A549 (cell line): ENCODE results near the gene TMED6. TPM values are rescaled to one million over a fixed set of nuclear protein-coding genes. Genes with fewer than 3 reads are reported as not detected.

Experiments
- ATAC-seq, 2 experiments: fragments of 200-7000 bp in 1 of 2; fragments of >200 bp in 1 of 2; cut with Nextera tagmentation in 1 of 2; cut with Tn5 transposase in 1 of 2; 3 replicates each; pipeline versions ENCODE4 v1.8.0 to v1.9.1; 2018 to 2020; ENCODE audit warnings: mild to moderate bottlenecking in 1 of 2, moderate library complexity in 1 of 2
- CTCF ChIA-PET: fragments of 300-600 bp; sonication (Branson Sonifier 250); formaldehyde crosslinking; extraction: SDS; loops from one replicate; lab custom pipeline; 2021; ENCODE audit warnings: antibody characterized with exemption, inconsistent platforms; lab: Yijun Ruan, JAX
- POLR2A ChIA-PET: fragments of 350-600 bp; formaldehyde crosslinking; extraction: SDS; loops from one replicate; lab custom pipeline; 2021; ENCODE audit warnings: antibody characterized with exemption, inconsistent platforms; lab: Yijun Ruan, JAX
- DNase-seq, 2 experiments: peaks; one replicate each; pipeline versions ENCODE4 v3.0.0 to v3.0.0-alpha.2; 2011 to 2016; ENCODE audit warnings: low read depth in 1 of 2, low spot score in 1 of 2
- FAIRE-seq: peaks from 2 replicates; lab custom pipeline; 2011; peaks lifted over from hg19 to GRCh38; lab: Jason Lieb, UNC
- H3K27ac ChIP-seq, 2 experiments: fragments of >200 bp; sonication (Bioruptor Twin); formaldehyde crosslinking; 3 replicates each; pipeline ENCODE4 v1.5.1; 2016 to 2017
- H3K4me1 ChIP-seq: fragments of >200 bp; sonication (Bioruptor Twin); formaldehyde crosslinking; 3 replicates; pipeline ENCODE4 v1.6.1; 2016
- H3K4me2 ChIP-seq: fragments of >200 bp; sonication (Bioruptor Twin); formaldehyde crosslinking; 3 replicates; pipeline ENCODE4 v1.6.1; 2016
- H3K4me3 ChIP-seq: fragments of >200 bp; sonication (Bioruptor Twin); formaldehyde crosslinking; 3 replicates; pipeline ENCODE4 v1.5.1; 2016
- H3K9me3 ChIP-seq: fragments of >200 bp; sonication (Bioruptor Twin); formaldehyde crosslinking; 3 replicates; pipeline ENCODE4 v1.6.1; 2016
- BCL3 ChIP-seq: fragments of >200 bp; sonication (Bioruptor Twin); formaldehyde crosslinking; IDR thresholded peaks from 3 replicates; pipeline ENCODE4 v1.6.1; 2016
- CTCF ChIP-seq: fragments of >200 bp; sonication (Bioruptor Twin); formaldehyde crosslinking; IDR thresholded peaks from 3 replicates; pipeline ENCODE4 v1.5.1; 2016
- E2F6 ChIP-seq: IDR thresholded peaks from 2 replicates; pipeline ENCODE4 v1.6.1; 2012; ENCODE audit warnings: low read depth, borderline replicate concordance
- EHMT2 ChIP-seq: fragments of 200-600 bp; sonication (generic); IDR thresholded peaks from 2 replicates; pipeline ENCODE4 v1.6.1; 2016; ENCODE audit warnings: antibody characterized with exemption, low read depth, mild to moderate bottlenecking, moderate library complexity
- EP300 ChIP-seq, 2 experiments: fragments of >200 bp; sonication (Bioruptor Twin); formaldehyde crosslinking; IDR thresholded peaks; 2 replicates in 1 of 2; 3 replicates in 1 of 2; pipeline ENCODE4 v1.6.1; 2016 to 2017
- ESRRA ChIP-seq: fragments of 150-350 bp; IDR thresholded peaks from 2 replicates; pipeline ENCODE4 v1.6.1; 2014; ENCODE audit warnings: mild to moderate bottlenecking, low read length, borderline replicate concordance
- FOSL2 ChIP-seq, 2 experiments: fragments of 450-650 bp in 1 of 2; fragments of >200 bp in 1 of 2; sonication (Bioruptor Twin) in 1 of 2; formaldehyde crosslinking; IDR thresholded peaks; 2 replicates each; pipeline versions ENCODE4 v1.5.0 to v1.6.1; 2016 to 2020; ENCODE audit warnings: mild to moderate bottlenecking in 1 of 2, moderate library complexity in 1 of 2
- FOXS1 ChIP-seq: fragments of 250-450 bp; sonication (Bioruptor Pico); IDR thresholded peaks from 2 replicates; pipeline ENCODE4 v1.5.0; 2020; ENCODE audit warnings: mild to moderate bottlenecking, moderate library complexity
- HDAC2 ChIP-seq: fragments of 200-600 bp; sonication (generic); IDR thresholded peaks from 2 replicates; pipeline ENCODE4 v1.6.1; 2016
- HES2 ChIP-seq: fragments of >200 bp; sonication (Bioruptor Twin); formaldehyde crosslinking; IDR thresholded peaks from 2 replicates; pipeline ENCODE4 v1.6.1; 2016
- HMGXB4 ChIP-seq: fragments of 250-450 bp; sonication (Bioruptor Pico); IDR thresholded peaks from 2 replicates; pipeline ENCODE4 v1.5.0; 2021; ENCODE audit warnings: mild to moderate bottlenecking, moderate library complexity, borderline replicate concordance
- KDM1A ChIP-seq: fragments of 200-600 bp; sonication (generic); IDR thresholded peaks from 2 replicates; pipeline ENCODE4 v1.6.1; 2016; ENCODE audit warnings: low read depth, mild to moderate bottlenecking
- KDM5A ChIP-seq: fragments of 200-600 bp; sonication (generic); IDR thresholded peaks from 2 replicates; pipeline ENCODE4 v1.6.1; 2016; ENCODE audit warnings: antibody characterized with exemption, mild to moderate bottlenecking
- MAFK ChIP-seq: fragments of 450-650 bp; IDR thresholded peaks from 2 replicates; pipeline ENCODE4 v1.6.1; 2014; ENCODE audit not compliant: partially characterized antibody
- NR3C1 ChIP-seq: fragments of >200 bp; sonication (Bioruptor Twin); formaldehyde crosslinking; IDR thresholded peaks from 3 replicates; pipeline ENCODE4 v1.6.1; 2017
- PHF8 ChIP-seq: fragments of 200-600 bp; sonication (generic); IDR thresholded peaks from 2 replicates; pipeline ENCODE4 v1.6.1; 2016; ENCODE audit warnings: low read depth, mild to moderate bottlenecking, antibody characterized with exemption, moderate library complexity, borderline replicate concordance
- RAD21 ChIP-seq, 2 experiments: fragments of >200 bp in 1 of 2; sonication (Bioruptor Twin) in 1 of 2; formaldehyde crosslinking in 1 of 2; IDR thresholded peaks in 1 of 2; conservative IDR thresholded peaks in 1 of 2; 2 replicates in 1 of 2; 3 replicates in 1 of 2; pipeline ENCODE4 v1.6.1; 2012 to 2018; ENCODE audit warnings: inconsistent platforms in 1 of 2
- TFCP2L1 ChIP-seq: fragments of 250-450 bp; sonication (Bioruptor Pico); IDR thresholded peaks from 2 replicates; pipeline ENCODE4 v1.5.0; 2021; ENCODE audit warnings: mild to moderate bottlenecking
- TP53 ChIP-seq: fragments of 250-450 bp; sonication (Bioruptor Pico); IDR thresholded peaks from 2 replicates; pipeline ENCODE4 v1.5.0; 2021; ENCODE audit warnings: mild to moderate bottlenecking, moderate library complexity
- ZFP36 ChIP-seq: fragments of 450-650 bp; IDR thresholded peaks from 2 replicates; pipeline ENCODE4 v1.6.1; 2014; ENCODE audit warnings: borderline replicate concordance; ENCODE audit not compliant: partially characterized antibody
- WGBS: methylation state at CpG from one replicate; pipeline ENCODE4 v1.1.6; 2017; ENCODE audit errors: missing lambda C conversion rate; 5-methylcytosine and 5-hydroxymethylcytosine counted together
- polyA minus RNA-seq: library from RNA; depleted of rRNA, polyadenylated mRNA; stranded (reverse); fragments of >200 nt; gene quantifications from 2 replicates; pipeline ENCODE4 v1.2.3, GENCODE V29; 2011; rRNA and poly(A)+ RNA removed
- polyA plus RNA-seq, 4 experiments: library from polyadenylated mRNA; depleted of rRNA in 3 of 4; stranded (reverse); fragments of >200 nt; fragmentation: RNase III in 1 of 4; extraction: RNeasy Plus Mini Kit Qiagen cat#74134 plus additional on column Dnase treatment in 1 of 4; gene quantifications; 2 replicates in 3 of 4; 3 replicates in 1 of 4; pipeline ENCODE4 v1.2.3, GENCODE V29; 2011 to 2017
- TF ChIP-seq, protein P1 (sequence below): IDR thresholded peaks from 2 replicates; pipeline ENCODE4 v1.6.1; 2012
- TF ChIP-seq, protein P2 (sequence below): fragments of 450-650 bp; IDR thresholded peaks from 2 replicates; pipeline ENCODE4 v1.6.1; 2014; ENCODE audit warnings: antibody characterized with exemption

Gene TMED6
- polyA plus RNA-seq (2011; rRNA removed) (0.12 TPM in 1 of 2 replicates, not detected in the other), polyA plus RNA-seq (2017; fragmentation: RNase III; extraction: RNeasy Plus Mini Kit Qiagen cat#74134 plus additional on column Dnase treatment) (0.19 to 0.44 TPM (median 0.20 TPM) in 3 replicates), polyA minus RNA-seq (0.29 TPM in 1 of 2 replicates, not detected in the other)
- polyA plus RNA-seq (2012; cell fraction: cytosol; rRNA removed) = not detected in 2 replicates
- polyA plus RNA-seq (2012; cell fraction: nucleus; rRNA removed) = 0.12 and 0.36 TPM in 2 replicates

DNA sequence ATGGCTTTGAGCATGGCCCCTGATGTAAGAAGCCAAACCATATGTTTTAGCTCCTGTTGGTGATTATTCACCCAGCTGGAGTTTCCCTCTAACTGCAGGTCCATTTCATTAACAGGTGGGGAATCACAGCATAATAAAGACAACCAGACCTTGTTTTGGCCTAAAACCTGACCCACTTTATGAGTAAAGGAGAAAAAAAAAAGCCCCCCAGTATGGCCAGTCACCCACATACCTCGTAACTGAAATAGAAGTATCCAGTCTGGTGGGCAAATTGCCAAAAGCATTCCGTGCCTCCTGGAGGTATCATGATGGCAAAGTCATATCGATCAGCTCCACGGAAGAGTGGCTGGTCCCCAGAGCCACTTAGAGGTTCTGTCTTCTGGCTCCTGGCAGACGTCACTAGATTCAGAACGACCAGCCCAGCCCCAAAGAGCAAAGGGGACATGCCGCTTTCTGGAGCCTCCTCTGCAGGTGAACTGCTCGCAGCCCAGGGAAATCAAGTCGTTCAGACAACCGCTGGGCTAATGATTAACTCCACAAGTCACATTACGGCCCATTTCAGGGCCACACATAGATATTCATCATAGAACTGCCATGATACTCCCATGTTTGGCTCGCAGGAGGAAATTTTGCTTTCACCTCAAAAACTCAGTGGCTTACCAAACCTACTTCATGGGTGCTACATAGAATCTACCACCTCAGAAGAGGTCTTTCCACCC is at the start of gene TMED6:
Gene TMED6 (minus strand): TSS at position 478 of the 719 bp plus-strand sequence. CDS start 33 bp downstream, at position 445.
- ATAC-seq (no peak), DNase-seq (no peak), FAIRE-seq (no peak)
- Histone ChIP-seq H3K4me3 (no peak within 1 kb of the TSS), H3K4me1 (no peaks in the 10 kb centered on the region), H3K9me3 (no peaks in the 10 kb centered on the region), H3K4me2 (no peak within 1 kb of the TSS), H3K27ac (no peak within 1 kb of the TSS)
- 91% methylated on average over 12 of the region's 12 CpGs for WGBS
- POLR2A ChIA-PET = no interaction called here
- CTCF ChIA-PET = interaction anchor here (0.8 to 2.0 kb wide), 4 partner anchors 13 to 64 kb away, joined by 3 to 7 read pairs (median 4); partner anchors contain the start of genes COG8 and PDF
- TF ChIP-seq CTCF (no peak), HES2 (no peak), MAFK (no peak), RAD21 (conservative IDR thresholded peaks at IDR 0.05 in 1 of 2, IDR thresholded peaks at IDR 0.05 in 1 of 2) (no peak), EP300 (IDR thresholded peaks at IDR 0.05) (no peak), KDM1A (no peak), NR3C1 (no peak), TFCP2L1 (CRISPR knock-in tag) (no peak), EHMT2 (no peak), FOSL2 (IDR thresholded peaks at IDR 0.05) (no peak), FOSL2 (CRISPR knock-in tag; IDR thresholded peaks at IDR 0.05) (no peak), ZFP36 (no peak), ESRRA (no peak)
- TF ChIP-seq, protein P1, sequence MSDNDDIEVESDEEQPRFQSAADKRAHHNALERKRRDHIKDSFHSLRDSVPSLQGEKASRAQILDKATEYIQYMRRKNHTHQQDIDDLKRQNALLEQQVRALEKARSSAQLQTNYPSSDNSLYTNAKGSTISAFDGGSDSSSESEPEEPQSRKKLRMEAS = no peak
- TF ChIP-seq, protein P2, sequence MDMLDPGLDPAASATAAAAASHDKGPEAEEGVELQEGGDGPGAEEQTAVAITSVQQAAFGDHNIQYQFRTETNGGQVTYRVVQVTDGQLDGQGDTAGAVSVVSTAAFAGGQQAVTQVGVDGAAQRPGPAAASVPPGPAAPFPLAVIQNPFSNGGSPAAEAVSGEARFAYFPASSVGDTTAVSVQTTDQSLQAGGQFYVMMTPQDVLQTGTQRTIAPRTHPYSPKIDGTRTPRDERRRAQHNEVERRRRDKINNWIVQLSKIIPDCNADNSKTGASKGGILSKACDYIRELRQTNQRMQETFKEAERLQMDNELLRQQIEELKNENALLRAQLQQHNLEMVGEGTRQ = no peak

GRCh38 chr16:69399361-69399760 is 47.8 kb upstream of the TMED6 start:
- 49% methylated on average over 3 of the region's 3 CpGs for WGBS
- ChIA-PET POLR2A (no interaction called here), CTCF (interaction anchor here (0.7 to 5.9 kb wide), 13 partner anchors 10 to 397 kb away, joined by 3 to 67 read pairs (median 7); partner anchors contain the start of genes CYB5B and NOB1)
- no peaks in the 10 kb centered on the region for H3K9me3 ChIP-seq
- H3K4me1 ChIP-seq = peaks cover 73% of the 10 kb centered on the region
- TF ChIP-seq HDAC2 (no peak), E2F6 (no peak), FOSL2 (IDR thresholded peaks at IDR 0.05) (no peak), FOSL2 (CRISPR knock-in tag; IDR thresholded peaks at IDR 0.05) (peak; percentile 31; the same call in 1 of the 2 replicates), TP53 (no peak), BCL3 (0 out of 3 replicates have a peak, but pooled peaks have one; percentile 4), HMGXB4 (CRISPR knock-in tag) (no peak), FOXS1 (CRISPR knock-in tag) (no peak), PHF8 (no peak), KDM5A (no peak)
- TF ChIP-seq, protein P2 = peak; percentile 50
- peak overlapping the region; percentile 90 to 95 for H3K27ac ChIP-seq
- DNase-seq (no peak), ATAC-seq (no peak), FAIRE-seq (no peak)
- no peak overlapping the region for H3K4me3 ChIP-seq
- peak overlapping the region; percentile 90 for H3K4me2 ChIP-seq
